Measurements from ENCODE around the gene SEMA3G.

GRCh38 chr3:52442409-52443267 is 2.3 kb downstream of the SEMA3G start:
- TF ChIP-seq CTCF (conservative IDR thresholded peaks at IDR 0.05; ENCODE audit: low read length) (no peak), EZH2phosphoT487 (IDR thresholded peaks at IDR 0.05; ENCODE audit: borderline replicate concordance) (no peak)

All from Loucy (cell line).